ENCODE measurements around the gene HS3ST2. TPM values are rescaled to one million over a fixed set of nuclear protein-coding genes. Genes with fewer than 3 reads are reported as not detected.

HS3ST2 gene
- total RNA-seq, 2 experiments from 2014 or later, result not detected

- intact Hi-C loops (cut with micrococcal nuclease), result loop anchor here (2.0 kb wide), 2 partner anchors 49 to 1393 kb away; no protein-coding TSS in a partner anchor
- Mint-ChIP-seq H3K27me3 (peaks cover 44% of the 10 kb centered on the region), H3K36me3 (no peaks in the 10 kb centered on the region), H3K9me3 (no peaks in the 10 kb centered on the region), H3K4me1 (ENCODE audit: low read depth) (peaks cover 7% of the 10 kb centered on the region), H3K4me3 (no peak overlapping the region), H3K27ac (no peak overlapping the region)
- CTCF ChIA-PET, result interaction anchor here (0.7 to 1.5 kb wide), 2 partner anchors 20 to 47 kb away, joined by 3 to 4 read pairs; no protein-coding TSS in a partner anchor
- peak; percentile 10 for DNase-seq
- POLR2A ChIA-PET, result no interaction called here
These were observed 134.2 kb downstream of the HS3ST2 start for GRCh38 chr16:22948058-22948602.

GRCh38 chr16:22948603-22949368 is 134.8 kb downstream of the HS3ST2 start:
- H3K4me3 Mint-ChIP-seq, result no peak overlapping the region
- no peaks in the 10 kb centered on the region for H3K9me3 Mint-ChIP-seq
- CTCF ChIA-PET, result no interaction called here
- POLR2A ChIA-PET, result interaction anchor here (0.7 kb wide), 1 partner anchor 124 kb away, joined by 3 read pairs; no protein-coding TSS in a partner anchor
- H3K4me1 Mint-ChIP-seq (ENCODE audit: low read depth), result peaks cover 7% of the 10 kb centered on the region
- DNase-seq, result peak; percentile 79
- no peak overlapping the region for H3K27ac Mint-ChIP-seq
- intact Hi-C loops (cut with micrococcal nuclease), result loop anchor here (2.0 kb wide), 2 partner anchors 50 to 1394 kb away; no protein-coding TSS in a partner anchor
- no peaks in the 10 kb centered on the region for H3K36me3 Mint-ChIP-seq
- H3K27me3 Mint-ChIP-seq, result peaks cover 43% of the 10 kb centered on the region

GRCh38 chr16:22955461-22956070 is 141.6 kb downstream of the HS3ST2 start:
- H3K9me3 Mint-ChIP-seq, result no peaks in the 10 kb centered on the region
- H3K36me3 Mint-ChIP-seq, result no peaks in the 10 kb centered on the region
- intact Hi-C loops (cut with micrococcal nuclease), result no loop called here
- H3K4me1 Mint-ChIP-seq (ENCODE audit: low read depth), result no peaks in the 10 kb centered on the region
- POLR2A ChIA-PET, result no interaction called here
- H3K27ac Mint-ChIP-seq, result no peak overlapping the region
- no peak overlapping the region for H3K4me3 Mint-ChIP-seq
- DNase-seq, result no peak
- H3K27me3 Mint-ChIP-seq, result peaks cover 8% of the 10 kb centered on the region
- CTCF ChIA-PET, result no interaction called here

GRCh38 chr16:22961206-22961605 is 147.2 kb downstream of the HS3ST2 start:
- H3K4me3 Mint-ChIP-seq, result no peak overlapping the region
- intact Hi-C loops (cut with micrococcal nuclease), result no loop called here
- POLR2A ChIA-PET, result no interaction called here

GRCh38 chr16:22962905-22963304 is 148.9 kb downstream of the HS3ST2 start:
- ChIA-PET CTCF (no interaction called here), POLR2A (no interaction called here)
- Mint-ChIP-seq H3K36me3 (peaks cover 1% of the 10 kb centered on the region), H3K9me3 (peaks cover 8% of the 10 kb centered on the region), H3K27me3 (peaks cover 30% of the 10 kb centered on the region), H3K4me3 (no peak overlapping the region), H3K4me1 (ENCODE audit: low read depth) (no peaks in the 10 kb centered on the region), H3K27ac (no peak overlapping the region)
- no peak for DNase-seq
- intact Hi-C loops (cut with micrococcal nuclease), result no loop called here

More at GRCh38 chr16:22961206-22961605, 147.2 kb downstream of the HS3ST2 start:
- no peak for DNase-seq
- Mint-ChIP-seq H3K27me3 (peaks cover 26% of the 10 kb centered on the region), H3K4me1 (ENCODE audit: low read depth) (no peaks in the 10 kb centered on the region), H3K9me3 (peaks cover 8% of the 10 kb centered on the region), H3K27ac (no peak overlapping the region), H3K36me3 (peaks cover 1% of the 10 kb centered on the region)
- CTCF ChIA-PET, result no interaction called here

All from activated CD4-positive, alpha-beta memory T cell treated with anti-CD3 and anti-CD28 coated beads for 36 hours (primary cell).